Measurements from ENCODE around the gene BUD23.

GRCh38 chr7:73682745-73683055, 697 bp upstream of the BUD23 start:
- TF ChIP-seq, protein P1, sequence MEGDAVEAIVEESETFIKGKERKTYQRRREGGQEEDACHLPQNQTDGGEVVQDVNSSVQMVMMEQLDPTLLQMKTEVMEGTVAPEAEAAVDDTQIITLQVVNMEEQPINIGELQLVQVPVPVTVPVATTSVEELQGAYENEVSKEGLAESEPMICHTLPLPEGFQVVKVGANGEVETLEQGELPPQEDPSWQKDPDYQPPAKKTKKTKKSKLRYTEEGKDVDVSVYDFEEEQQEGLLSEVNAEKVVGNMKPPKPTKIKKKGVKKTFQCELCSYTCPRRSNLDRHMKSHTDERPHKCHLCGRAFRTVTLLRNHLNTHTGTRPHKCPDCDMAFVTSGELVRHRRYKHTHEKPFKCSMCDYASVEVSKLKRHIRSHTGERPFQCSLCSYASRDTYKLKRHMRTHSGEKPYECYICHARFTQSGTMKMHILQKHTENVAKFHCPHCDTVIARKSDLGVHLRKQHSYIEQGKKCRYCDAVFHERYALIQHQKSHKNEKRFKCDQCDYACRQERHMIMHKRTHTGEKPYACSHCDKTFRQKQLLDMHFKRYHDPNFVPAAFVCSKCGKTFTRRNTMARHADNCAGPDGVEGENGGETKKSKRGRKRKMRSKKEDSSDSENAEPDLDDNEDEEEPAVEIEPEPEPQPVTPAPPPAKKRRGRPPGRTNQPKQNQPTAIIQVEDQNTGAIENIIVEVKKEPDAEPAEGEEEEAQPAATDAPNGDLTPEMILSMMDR (IDR thresholded peaks at IDR 0.05): no peak
- no peak for TF ChIP-seq POLR2A (IDR thresholded peaks at IDR 0.05)
